Neural cell (in vitro differentiated cells): ENCODE results near the gene FRMD4A. TPM values are rescaled to one million over a fixed set of nuclear protein-coding genes. Genes with fewer than 3 reads are reported as not detected.
"Not testable (repeated sequence)": the region's sequence is repeated elsewhere in the genome, so short reads cannot be mapped to it uniquely, and the experiment has no call there.

Source experiments
- H2AFZ ChIP-seq: fragments of 200-600, 300-800 bp; sonication (generic), shearing (Covaris generic); 2 replicates; pipeline ENCODE4 v1.6.0; 2014; ENCODE audit warnings: low read depth, mild to moderate bottlenecking, antibody characterized with exemption, low read length, moderate library complexity
- H3F3A ChIP-seq: fragments of 200-600 bp; shearing (Covaris generic); 2 replicates; pipeline ENCODE4 v1.6.1; 2016; ENCODE audit warnings: mild to moderate bottlenecking, moderate library complexity, mixed read lengths, antibody characterized with exemption, low read length; ENCODE audit not compliant: insufficient read depth, poor library complexity, severe bottlenecking
- H3K27ac ChIP-seq: fragments of 200-600, 300-800 bp; sonication (generic), shearing (Covaris generic); 2 replicates; pipeline ENCODE4 v1.5.1; 2014; ENCODE audit warnings: mild to moderate bottlenecking, low read length, moderate library complexity
- H3K27me3 ChIP-seq: fragments of 300-800, 200-600 bp; sonication (generic), shearing (Covaris generic); 2 replicates; pipeline ENCODE4 v1.6.0; 2014; ENCODE audit warnings: mild to moderate bottlenecking, low read depth, low read length, moderate library complexity; ENCODE audit not compliant: insufficient read depth
- H3K36me3 ChIP-seq: fragments of 300-800, 200-600 bp; sonication (generic), shearing (Covaris generic); 2 replicates; pipeline ENCODE4 v1.5.1; 2014; ENCODE audit warnings: mild to moderate bottlenecking, antibody characterized with exemption, low read length, moderate library complexity; ENCODE audit not compliant: insufficient read depth
- H3K4me2 ChIP-seq: fragments of 300-800, 200-600 bp; sonication (generic), shearing (Covaris generic); 2 replicates; pipeline ENCODE4 v1.6.0; 2014; ENCODE audit warnings: mild to moderate bottlenecking, low read length
- H3K4me3 ChIP-seq: fragments of 300-800, 200-600 bp; sonication (generic), shearing (Covaris generic); 2 replicates; pipeline ENCODE4 v1.5.1; 2014; ENCODE audit warnings: mild to moderate bottlenecking, low read length, moderate library complexity
- H3K79me2 ChIP-seq: fragments of 200-600 bp; shearing (Covaris generic); replicated peaks from 2 replicates; pipeline ENCODE4 v1.6.0; 2014; ENCODE audit warnings: mild to moderate bottlenecking, low read length, moderate library complexity; ENCODE audit not compliant: insufficient read depth
- H3K9ac ChIP-seq: fragments of 300-800, 200-600 bp; sonication (generic), shearing (Covaris generic); 2 replicates; pipeline ENCODE4 v1.6.1; 2016; ENCODE audit warnings: mild to moderate bottlenecking, low read length, mixed read lengths
- H3K9me2 ChIP-seq: fragments of 200-600 bp; shearing (Covaris generic); 2 replicates; pipeline ENCODE4 v1.6.1; 2016; ENCODE audit warnings: mild to moderate bottlenecking, low read length, mixed read lengths; ENCODE audit not compliant: insufficient read depth
- H3K9me3 ChIP-seq: fragments of 200-600, 300-800 bp; sonication (generic), shearing (Covaris generic); 2 replicates; pipeline ENCODE4 v1.6.1; 2016; ENCODE audit warnings: mild to moderate bottlenecking, mixed run types, low read length, moderate library complexity, mixed read lengths
- H4K20me1 ChIP-seq: fragments of 200-600 bp; shearing (Covaris generic); 2 replicates; pipeline ENCODE4 v1.6.1; 2016; ENCODE audit warnings: mild to moderate bottlenecking, mixed run types; ENCODE audit not compliant: insufficient read depth
- EP300 ChIP-seq: fragments of 450-650 bp; conservative IDR thresholded peaks from 2 replicates; pipeline ENCODE4 v1.6.1; 2014; ENCODE audit warnings: antibody characterized with exemption, mild to moderate bottlenecking, moderate library complexity; ENCODE audit not compliant: poor library complexity, severe bottlenecking
- MXI1 ChIP-seq: fragments of 450-650 bp; conservative IDR thresholded peaks from 2 replicates; pipeline ENCODE4 v1.6.1; 2014; ENCODE audit warnings: antibody characterized with exemption, mild to moderate bottlenecking; ENCODE audit not compliant: poor library complexity, severe bottlenecking
- POLR2AphosphoS5 ChIP-seq: IDR thresholded peaks from 2 replicates; pipeline ENCODE4 v1.6.1; 2012
- RAD21 ChIP-seq: fragments of 450-650 bp; conservative IDR thresholded peaks from 2 replicates; pipeline ENCODE4 v1.6.1; 2014; ENCODE audit warnings: antibody characterized with exemption, mild to moderate bottlenecking, moderate library complexity
- polyA plus RNA-seq: library from polyadenylated mRNA; depleted of rRNA; stranded (reverse); fragments of >200 nt; gene quantifications from 2 replicates; pipeline ENCODE4 v1.2.3, GENCODE V29; 2014
- TF ChIP-seq, protein P1 (sequence below): IDR thresholded peaks from 2 replicates; pipeline ENCODE4 v1.6.1; 2012; ENCODE audit warnings: borderline replicate concordance
- TF ChIP-seq, protein P2 (sequence below): fragments of 450-650 bp; IDR thresholded peaks from 2 replicates; pipeline ENCODE4 v1.5.1; 2014; ENCODE audit warnings: antibody characterized with exemption, mild to moderate bottlenecking, moderate library complexity; ENCODE audit not compliant: poor library complexity, severe bottlenecking

The FRMD4A gene
- polyA plus RNA-seq, 1 donor from 2014 or later, result 36.5 TPM

DNA sequence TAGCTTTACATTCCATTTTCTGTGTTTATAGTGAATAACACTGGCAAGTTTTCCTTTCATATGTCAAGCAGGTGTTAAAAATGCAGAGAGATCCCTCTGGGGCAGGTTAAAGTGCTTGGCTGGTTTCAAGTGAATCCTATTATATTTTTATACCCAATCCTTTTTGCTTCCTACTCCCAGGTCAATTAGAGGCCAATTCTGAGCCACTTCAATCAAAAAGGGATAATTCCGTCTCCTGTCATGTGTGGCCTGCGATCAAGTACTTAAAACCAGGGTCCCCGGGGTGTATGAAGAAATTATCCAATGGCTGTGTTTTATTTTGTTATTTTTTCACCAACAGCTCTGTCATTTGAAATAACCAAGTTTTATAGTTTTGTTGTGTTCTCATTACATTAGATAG lies 430.8 kb downstream of the FRMD4A start:
- Histone ChIP-seq H3K4me3 (peak overlapping the region; percentile 7), H3K79me2 (no peaks in the 10 kb centered on the region), H3K9me2 (no peaks in the 10 kb centered on the region), H4K20me1 (no peaks in the 10 kb centered on the region), H3K9me3 (no peaks in the 10 kb centered on the region), H3K27ac (peak overlapping the region; percentile 2), H3K27me3 (no peaks in the 10 kb centered on the region), H3K36me3 (no peaks in the 10 kb centered on the region), H2AFZ (no peak overlapping the region), H3K4me2 (no peak overlapping the region), H3F3A (no peaks in the 10 kb centered on the region), H3K9ac (no peak overlapping the region)
- TF ChIP-seq POLR2AphosphoS5 (no peak), EP300 (peak; percentile 41)

DNA sequence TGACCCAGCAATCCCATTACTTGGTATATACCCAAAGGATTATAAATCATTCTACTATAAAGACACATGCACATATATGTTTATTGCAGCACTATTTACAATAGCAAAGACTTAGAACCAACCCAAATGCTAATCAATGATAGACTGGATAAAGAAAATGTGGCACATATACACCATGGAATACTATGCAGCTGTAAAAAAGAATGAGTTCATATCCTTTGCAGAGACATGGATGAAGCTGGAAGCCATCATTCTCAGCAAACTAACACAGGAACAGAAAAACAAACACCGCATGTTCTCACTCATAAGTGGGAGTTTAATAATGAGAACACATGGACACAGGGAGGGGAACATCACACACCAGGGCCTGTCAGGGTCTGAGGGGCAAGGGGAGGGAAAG lies 434.6 kb downstream of the FRMD4A start:
- H2AFZ ChIP-seq, H3K4me3 ChIP-seq, H3F3A ChIP-seq, H3K9ac ChIP-seq, H3K9me3 ChIP-seq, H3K27me3 ChIP-seq, H3K27ac ChIP-seq, H3K9me2 ChIP-seq, H4K20me1 ChIP-seq, H3K36me3 ChIP-seq, H3K4me2 ChIP-seq, H3K79me2 ChIP-seq: not testable (repeated sequence)

DNA sequence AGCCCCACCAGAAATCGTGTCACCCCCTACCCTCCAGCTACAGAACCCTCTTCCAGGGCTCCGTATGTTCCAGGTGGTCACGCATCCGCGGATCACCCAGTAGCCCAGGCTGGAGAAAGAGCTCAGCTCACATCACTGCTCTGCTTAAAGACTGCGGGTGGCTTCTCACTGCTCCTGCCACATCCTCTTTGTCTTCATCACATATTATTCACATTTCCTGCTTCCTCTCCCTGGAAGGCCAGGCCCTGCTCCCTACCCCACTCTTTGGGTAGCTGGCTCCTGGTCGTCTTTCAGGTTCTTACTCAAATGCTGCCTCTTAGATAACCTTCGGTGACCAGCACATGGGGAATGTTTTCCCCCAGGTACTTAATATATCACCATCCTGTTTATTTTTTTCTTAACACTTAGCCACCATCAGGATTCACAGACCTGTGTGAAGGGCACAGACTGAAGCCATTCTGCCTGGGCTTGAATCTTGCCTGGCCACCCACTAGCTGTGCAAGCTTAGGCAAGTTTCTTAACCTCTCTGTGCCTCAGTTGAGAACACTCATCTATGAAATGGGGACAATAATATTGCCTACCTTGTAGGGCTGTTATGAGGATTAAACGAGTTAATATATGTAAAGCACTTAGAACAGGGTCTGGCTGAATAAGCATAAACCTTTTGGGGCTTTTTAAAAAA lies 436.2 kb downstream of the FRMD4A start:
- Histone ChIP-seq H3F3A (no peaks in the 10 kb centered on the region), H3K79me2 (no peaks in the 10 kb centered on the region), H3K4me3 (no peak overlapping the region), H3K9me2 (no peaks in the 10 kb centered on the region), H3K9me3 (no peaks in the 10 kb centered on the region), H3K27me3 (peaks cover 4% of the 10 kb centered on the region), H3K4me2 (no peak overlapping the region), H2AFZ (no peak overlapping the region), H4K20me1 (no peaks in the 10 kb centered on the region), H3K27ac (no peak overlapping the region), H3K36me3 (no peaks in the 10 kb centered on the region), H3K9ac (no peak overlapping the region)
- TF ChIP-seq EP300 (no peak), MXI1 (no peak), RAD21 (no peak)
- TF ChIP-seq, protein P1, sequence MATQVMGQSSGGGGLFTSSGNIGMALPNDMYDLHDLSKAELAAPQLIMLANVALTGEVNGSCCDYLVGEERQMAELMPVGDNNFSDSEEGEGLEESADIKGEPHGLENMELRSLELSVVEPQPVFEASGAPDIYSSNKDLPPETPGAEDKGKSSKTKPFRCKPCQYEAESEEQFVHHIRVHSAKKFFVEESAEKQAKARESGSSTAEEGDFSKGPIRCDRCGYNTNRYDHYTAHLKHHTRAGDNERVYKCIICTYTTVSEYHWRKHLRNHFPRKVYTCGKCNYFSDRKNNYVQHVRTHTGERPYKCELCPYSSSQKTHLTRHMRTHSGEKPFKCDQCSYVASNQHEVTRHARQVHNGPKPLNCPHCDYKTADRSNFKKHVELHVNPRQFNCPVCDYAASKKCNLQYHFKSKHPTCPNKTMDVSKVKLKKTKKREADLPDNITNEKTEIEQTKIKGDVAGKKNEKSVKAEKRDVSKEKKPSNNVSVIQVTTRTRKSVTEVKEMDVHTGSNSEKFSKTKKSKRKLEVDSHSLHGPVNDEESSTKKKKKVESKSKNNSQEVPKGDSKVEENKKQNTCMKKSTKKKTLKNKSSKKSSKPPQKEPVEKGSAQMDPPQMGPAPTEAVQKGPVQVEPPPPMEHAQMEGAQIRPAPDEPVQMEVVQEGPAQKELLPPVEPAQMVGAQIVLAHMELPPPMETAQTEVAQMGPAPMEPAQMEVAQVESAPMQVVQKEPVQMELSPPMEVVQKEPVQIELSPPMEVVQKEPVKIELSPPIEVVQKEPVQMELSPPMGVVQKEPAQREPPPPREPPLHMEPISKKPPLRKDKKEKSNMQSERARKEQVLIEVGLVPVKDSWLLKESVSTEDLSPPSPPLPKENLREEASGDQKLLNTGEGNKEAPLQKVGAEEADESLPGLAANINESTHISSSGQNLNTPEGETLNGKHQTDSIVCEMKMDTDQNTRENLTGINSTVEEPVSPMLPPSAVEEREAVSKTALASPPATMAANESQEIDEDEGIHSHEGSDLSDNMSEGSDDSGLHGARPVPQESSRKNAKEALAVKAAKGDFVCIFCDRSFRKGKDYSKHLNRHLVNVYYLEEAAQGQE, result no peak
- TF ChIP-seq, protein P2, sequence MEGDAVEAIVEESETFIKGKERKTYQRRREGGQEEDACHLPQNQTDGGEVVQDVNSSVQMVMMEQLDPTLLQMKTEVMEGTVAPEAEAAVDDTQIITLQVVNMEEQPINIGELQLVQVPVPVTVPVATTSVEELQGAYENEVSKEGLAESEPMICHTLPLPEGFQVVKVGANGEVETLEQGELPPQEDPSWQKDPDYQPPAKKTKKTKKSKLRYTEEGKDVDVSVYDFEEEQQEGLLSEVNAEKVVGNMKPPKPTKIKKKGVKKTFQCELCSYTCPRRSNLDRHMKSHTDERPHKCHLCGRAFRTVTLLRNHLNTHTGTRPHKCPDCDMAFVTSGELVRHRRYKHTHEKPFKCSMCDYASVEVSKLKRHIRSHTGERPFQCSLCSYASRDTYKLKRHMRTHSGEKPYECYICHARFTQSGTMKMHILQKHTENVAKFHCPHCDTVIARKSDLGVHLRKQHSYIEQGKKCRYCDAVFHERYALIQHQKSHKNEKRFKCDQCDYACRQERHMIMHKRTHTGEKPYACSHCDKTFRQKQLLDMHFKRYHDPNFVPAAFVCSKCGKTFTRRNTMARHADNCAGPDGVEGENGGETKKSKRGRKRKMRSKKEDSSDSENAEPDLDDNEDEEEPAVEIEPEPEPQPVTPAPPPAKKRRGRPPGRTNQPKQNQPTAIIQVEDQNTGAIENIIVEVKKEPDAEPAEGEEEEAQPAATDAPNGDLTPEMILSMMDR, result no peak
